ENCODE data around the gene KAZN.

Gene KAZN

DNA sequence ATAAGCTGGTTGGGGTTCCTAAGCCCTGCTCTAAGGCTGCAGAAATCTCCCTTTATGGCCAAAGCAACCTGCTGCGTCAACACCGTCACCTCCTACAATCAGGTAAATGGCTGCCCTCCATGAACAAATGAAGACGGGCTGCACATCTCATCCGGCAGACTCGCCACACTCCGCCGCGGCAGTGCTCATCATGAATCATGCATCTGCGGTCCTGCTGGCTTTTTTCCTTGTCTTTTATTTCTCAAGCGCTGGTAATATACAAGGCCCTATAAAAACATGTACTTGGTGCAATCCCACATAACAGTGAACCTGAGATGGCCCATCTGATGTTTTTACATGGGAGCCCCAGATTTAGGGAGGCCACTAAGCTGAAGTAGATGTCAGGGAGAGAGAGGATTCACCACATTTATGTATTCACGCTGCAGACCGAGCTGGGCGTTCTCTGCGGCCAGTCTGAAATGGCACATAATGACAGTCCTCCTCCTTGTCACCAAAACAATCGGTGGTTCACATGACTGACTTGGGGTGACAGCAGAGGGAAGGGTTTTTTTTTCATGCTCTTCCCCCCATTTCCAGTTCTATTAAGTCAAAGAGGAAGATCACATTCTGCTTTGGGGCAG, 91.6 kb downstream of the KAZN start:
- no peak overlapping the region for H3K4me3 ChIP-seq (ENCODE audit: low read length)
- DNase-seq (ENCODE audit: low read depth, low spot score): no peak

DNA sequence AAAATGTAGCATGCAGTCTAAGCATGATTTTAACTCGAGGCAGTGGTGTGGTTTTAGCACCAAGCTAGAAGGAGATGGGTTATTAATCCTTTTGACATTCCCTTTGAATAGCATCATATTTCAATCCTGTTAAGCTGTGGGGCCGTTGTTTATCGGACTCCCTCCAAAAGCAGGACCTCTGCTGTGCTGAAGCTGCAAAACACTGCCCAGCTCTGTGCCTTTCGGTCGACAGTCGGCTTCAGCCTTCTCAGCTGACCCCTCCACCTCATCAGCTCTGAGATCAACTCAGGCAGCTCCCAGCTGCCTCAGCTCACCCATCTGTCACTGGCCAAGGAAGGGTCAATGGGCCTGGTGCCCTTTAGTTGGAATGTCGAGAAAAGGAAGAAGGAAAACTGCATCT, 95.5 kb downstream of the KAZN start:
- no peak for DNase-seq (ENCODE audit: low read depth, low spot score)
- no peak overlapping the region for H3K4me3 ChIP-seq (ENCODE audit: low read length)

DNA sequence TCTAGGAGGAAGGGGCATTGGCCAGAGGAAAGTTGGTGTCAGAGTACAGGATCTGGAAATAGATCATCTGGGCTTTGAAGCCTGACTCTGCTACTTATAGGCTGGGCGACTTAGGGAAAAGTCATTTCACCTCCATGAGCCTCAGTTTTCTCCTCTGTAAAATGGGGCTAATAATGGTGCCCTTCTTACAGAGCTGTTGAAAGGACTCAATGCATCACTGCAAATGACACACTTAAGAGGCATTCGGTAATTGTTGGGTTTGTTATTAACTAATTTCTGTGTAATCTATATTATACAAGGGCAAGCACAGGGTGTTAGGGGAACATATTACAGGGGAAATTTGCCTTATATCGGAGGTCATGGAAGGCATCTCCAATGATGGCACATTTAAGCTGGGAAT, 96.1 kb downstream of the KAZN start:
- DNase-seq (ENCODE audit: low read depth, low spot score): no peak
- no peak overlapping the region for H3K4me3 ChIP-seq (ENCODE audit: low read length)

DNA sequence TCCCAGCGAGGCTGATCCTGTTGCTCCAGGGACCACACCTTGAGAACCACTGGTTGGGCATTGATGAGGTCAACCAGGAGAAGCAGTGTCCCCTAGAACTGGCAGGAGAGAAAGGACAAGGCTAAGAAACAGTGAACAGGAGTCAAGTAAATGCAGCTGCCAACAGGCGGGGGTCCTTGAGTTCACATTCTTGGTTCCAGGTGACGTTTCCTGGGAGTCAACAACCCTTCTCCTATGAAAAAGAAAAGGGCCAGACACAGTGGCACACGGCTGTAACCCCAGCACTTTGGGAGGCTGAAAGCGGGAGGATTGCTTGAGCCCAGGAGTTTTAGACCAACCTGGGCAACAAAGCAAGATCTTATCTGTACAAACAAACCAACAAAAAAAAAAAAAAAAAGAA, 98.3 kb downstream of the KAZN start:
- no peak for DNase-seq (ENCODE audit: low read depth, low spot score)
- H3K4me3 ChIP-seq (ENCODE audit: low read length): no peak overlapping the region

DNA sequence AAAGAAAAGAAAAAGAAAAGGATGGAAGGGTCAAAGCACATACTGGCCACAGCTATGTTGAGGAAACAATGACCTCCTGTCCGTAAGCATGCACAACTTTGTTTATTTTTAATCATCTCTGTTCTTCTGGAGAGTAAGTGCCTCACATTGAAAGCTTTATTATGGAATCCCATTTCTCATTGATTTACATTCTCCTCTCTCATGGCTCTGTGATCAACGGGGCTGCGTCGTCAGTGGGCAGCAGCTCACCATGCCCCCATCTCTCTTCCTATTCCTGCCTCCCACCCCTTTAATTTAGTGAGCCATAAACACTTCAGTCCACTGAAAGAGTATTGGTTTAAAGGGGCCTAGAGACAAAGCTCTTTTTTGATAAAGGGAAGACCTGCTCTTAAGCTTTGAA, 98.9 kb downstream of the KAZN start:
- no peak overlapping the region for H3K4me3 ChIP-seq (ENCODE audit: low read length)
- DNase-seq (ENCODE audit: low read depth, low spot score): no peak

DNA sequence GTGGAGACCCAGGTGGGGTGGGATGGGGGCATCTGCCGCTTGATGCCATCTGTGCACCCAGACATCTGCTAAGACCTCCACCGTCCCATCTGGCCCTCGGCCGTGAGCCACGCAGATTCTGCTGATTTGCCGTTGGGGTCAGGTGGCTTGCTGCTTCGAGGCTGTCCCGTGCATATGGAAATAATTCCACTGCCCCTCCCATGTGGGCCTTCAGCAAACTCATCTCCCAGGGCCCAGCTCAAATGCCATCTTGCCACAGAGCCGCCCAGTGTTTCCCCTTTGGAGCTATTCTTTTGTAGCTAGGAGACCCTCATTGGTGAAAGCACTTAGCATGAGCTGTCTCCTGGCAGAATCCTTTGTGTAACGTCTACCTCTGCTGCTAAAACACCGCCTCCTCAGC, 99.8 kb downstream of the KAZN start:
- DNase-seq (ENCODE audit: low read depth, low spot score): no peak

DNA sequence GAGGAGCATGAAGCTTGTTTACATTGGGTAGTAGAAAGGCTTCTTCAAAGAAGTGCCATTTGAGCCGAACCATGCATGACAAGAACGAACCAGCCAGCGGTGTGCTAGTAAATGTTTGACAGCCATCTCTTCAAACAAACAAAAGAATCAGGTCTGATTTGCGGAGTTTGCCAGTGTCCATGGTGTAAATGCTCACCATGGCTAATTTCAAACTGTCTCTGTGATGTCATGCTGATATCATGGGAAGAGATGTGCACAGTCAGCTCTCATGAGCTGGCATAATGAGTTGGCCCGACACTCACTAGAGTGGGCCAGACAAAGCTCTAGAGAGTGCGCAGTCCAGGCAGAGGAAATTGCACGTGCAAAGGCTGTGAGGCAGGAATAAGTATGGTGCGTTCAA, 101.1 kb downstream of the KAZN start:
- no peak for DNase-seq (ENCODE audit: low read depth, low spot score)
- no peak overlapping the region for H3K4me3 ChIP-seq (ENCODE audit: low read length)

More for the DNA sequence above, 99.8 kb downstream of the KAZN start:
- no peak overlapping the region for H3K4me3 ChIP-seq (ENCODE audit: low read length)

DNA sequence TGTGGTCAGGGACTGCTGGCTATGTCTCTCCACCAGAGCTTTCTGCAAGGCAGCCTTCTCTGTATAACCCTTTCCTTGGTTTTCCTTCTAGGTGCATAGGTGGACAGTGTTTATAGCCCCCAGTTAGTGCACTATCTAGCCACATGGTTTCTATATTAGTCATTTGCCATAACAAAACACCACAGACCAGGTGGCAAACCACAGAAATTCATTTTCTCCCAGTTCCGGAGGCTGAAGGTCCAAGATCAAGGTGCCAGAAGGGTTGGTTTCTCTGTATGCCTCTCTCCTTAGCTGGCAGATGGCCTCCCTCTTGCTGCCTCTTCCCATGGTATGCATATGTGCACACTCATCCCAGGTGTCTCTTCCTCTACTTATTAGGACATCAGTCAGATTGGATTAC, 106.4 kb downstream of the KAZN start:
- peak; percentile 16 for DNase-seq (ENCODE audit: low read depth, low spot score)
- H3K4me3 ChIP-seq (ENCODE audit: low read length): no peak overlapping the region

DNA sequence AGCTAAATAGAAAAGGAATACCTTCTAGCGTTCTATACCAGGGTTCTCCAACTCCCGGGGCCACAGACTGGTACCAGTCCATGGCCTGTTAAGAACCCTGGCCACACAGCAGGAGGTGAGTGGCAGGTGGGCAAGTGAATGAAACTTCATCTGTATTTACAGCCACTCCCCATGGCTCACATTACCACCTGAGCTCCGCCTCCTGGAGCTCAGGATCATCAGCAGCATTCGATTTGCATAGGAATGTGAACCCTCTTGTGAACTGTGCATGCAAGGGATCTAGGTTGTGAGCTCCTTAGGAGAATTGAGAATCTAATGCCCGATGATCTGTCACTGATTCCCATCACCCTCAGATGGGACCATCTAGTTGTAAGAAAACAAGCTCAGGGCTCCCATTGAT, 107.3 kb downstream of the KAZN start:
- DNase-seq (ENCODE audit: low read depth, low spot score): no peak
- H3K4me3 ChIP-seq (ENCODE audit: low read length): no peak overlapping the region

DNA sequence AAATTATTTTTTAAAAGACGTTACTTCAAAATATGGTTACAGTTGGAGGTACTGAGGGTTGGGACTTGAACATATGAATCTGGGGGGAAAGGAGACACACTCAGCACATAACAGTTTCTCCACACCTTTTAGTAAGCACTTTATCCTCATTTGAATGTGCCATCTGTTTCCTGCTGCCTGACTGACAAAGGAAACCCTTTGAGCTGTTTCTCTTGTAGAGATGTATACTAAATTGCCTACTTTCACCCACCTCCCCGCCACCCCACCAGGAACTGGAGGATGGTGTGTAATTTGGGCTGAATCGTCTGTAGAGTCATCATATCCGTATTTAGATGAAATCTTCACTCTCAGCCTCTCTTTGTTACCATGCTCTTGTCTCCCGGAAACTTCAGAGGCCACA, 108.1 kb downstream of the KAZN start:
- DNase-seq (ENCODE audit: low read depth, low spot score): peak; percentile 61
- no peak overlapping the region for H3K4me3 ChIP-seq (ENCODE audit: low read length)

DNA sequence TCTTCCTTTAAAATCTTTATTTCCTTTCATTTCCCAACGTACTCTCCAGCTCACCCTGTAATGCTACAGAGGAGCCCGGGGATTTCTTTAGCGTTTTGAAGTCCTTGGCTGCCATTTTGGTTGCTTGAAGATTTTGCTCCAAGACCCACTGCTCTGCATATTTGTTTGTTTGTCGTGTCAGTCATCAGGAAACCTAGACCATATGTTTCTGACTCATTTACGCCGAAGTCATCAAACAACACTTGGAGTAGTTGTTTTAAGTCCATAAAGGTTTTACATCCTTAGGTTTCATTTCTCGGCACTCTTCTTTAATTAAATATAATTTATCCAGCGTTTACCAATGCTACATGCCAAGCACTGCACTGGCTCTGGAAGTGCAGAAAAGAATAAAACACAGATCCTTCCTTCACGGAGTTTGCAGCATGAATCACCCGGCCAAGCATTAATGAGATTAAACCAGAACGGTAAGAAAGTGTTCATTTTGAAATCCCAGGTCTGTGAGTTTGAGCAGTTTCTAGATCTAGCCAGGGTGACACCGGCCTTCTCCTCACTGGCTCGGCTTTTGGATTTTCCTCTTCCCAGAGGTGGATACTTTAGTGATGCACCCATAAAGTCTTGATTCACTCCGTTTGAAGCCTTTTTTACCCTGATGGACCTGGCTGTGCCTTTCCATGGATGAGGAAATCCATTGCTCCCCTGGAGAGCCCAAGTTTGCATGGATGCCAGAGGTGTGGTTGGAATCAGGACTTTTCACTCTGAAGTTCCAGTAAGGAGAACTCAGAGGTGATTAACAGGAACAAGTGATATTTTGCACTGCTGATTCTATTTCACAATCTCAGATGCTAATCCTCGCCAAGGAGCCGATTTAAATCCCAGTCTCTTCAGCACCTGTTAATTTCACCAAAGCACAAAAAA, 109.3 kb downstream of the KAZN start:
- no peak overlapping the region for H3K4me3 ChIP-seq (ENCODE audit: low read length)
- no peak for DNase-seq (ENCODE audit: low read depth, low spot score)

DNA sequence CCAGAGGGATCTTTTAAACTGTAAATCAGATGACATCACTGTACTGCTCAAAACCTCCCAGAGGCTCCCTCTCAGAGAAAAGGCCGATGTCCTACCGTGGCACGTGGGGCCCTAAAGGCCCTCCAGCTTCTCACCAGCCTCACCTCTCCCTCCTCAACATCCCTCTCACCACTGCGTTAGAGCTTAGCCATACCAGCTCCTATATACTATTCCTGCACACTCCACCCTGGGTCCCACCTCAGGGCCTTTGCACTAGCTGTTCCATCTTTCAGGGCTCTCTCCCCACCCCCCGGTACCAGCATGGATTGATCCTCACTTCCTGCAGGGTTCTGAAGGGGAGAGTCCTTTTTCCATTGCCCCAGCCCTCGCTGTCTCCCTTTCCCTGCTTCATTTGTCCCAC, 111.8 kb downstream of the KAZN start:
- H3K4me3 ChIP-seq (ENCODE audit: low read length): no peak overlapping the region
- DNase-seq (ENCODE audit: low read depth, low spot score): no peak

DNA sequence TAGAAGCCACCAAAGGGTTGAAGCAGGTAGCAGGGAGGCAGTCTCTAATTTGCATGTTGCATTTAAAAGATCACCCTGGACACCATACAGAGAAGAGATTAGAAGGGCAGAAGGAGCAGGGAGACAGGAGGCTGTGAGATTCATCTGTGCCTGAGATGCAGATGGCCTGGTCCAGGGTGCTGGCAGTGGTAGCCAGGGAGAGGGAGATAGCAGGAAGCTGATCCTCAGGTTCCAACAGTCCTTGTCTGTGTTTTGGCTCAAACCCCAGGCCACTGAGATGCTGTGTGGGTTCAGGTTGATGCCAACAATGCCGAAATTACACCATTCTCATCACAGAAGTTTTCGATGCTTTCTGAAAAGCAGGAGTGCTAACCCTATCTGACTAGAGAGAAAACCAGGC, 113.7 kb downstream of the KAZN start:
- no peak for DNase-seq (ENCODE audit: low read depth, low spot score)
- no peak overlapping the region for H3K4me3 ChIP-seq (ENCODE audit: low read length)

DNA sequence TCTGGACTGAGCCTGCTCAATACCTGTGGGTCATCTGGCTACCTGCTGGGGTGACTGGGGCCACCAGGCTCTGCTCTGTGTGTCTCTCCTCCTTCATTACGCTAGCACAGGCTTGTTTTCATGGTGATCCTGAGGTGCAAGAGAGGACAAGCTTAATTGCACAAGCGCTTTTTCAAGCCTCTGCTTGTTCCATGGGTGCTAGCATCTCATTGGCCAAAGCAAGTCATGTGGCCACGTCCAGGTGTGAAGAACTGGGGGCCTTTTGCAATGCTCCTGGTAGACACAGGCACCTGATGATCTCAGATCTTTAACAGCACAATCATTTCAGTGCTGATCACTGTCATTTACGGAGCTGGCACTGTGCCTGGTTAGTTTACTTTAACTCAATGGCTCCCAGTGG, 114.6 kb downstream of the KAZN start:
- no peak overlapping the region for H3K4me3 ChIP-seq (ENCODE audit: low read length)
- no peak for DNase-seq (ENCODE audit: low read depth, low spot score)

DNA sequence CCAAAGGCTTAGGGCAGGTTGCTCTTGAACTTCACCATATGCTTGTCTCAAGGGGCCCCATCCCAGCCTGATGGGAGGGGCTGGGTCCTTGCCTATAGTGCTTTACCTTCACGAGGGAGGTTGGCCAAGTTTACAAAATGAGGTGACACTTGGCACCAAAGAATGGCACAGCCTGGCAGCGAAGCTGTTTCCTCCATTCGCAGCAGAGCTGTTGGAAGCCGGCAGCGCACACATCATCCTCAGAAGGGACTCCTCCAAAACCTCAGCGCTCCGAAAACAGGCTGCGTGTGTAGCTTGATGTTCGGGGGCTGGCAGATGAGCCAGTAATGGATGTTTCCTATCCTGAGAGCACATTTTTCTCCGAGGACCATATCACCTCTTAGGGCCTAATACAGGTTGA, 116.8 kb downstream of the KAZN start:
- no peak overlapping the region for H3K4me3 ChIP-seq (ENCODE audit: low read length)
- no peak for DNase-seq (ENCODE audit: low read depth, low spot score)

DNA sequence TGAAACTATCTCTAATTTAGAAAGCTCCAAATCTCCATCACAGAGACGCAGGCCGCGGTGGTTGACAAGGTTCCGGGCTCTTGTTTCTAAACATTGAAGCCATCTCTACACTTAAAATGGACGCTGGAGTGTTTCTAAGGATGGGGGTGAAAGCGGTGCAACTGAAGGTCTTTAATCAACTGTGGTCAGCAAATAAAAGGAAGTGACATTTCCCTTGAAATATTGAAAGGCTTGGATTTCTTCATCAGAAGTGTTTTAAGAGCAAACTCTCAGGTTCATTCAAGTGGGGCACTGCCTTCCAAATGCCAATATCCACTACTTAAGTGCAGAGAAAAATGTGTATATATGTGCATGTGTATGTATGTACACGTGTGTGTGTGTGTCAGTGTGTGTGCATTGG, 117.3 kb downstream of the KAZN start:
- H3K4me3 ChIP-seq (ENCODE audit: low read length): no peak overlapping the region
- DNase-seq (ENCODE audit: low read depth, low spot score): no peak

DNA sequence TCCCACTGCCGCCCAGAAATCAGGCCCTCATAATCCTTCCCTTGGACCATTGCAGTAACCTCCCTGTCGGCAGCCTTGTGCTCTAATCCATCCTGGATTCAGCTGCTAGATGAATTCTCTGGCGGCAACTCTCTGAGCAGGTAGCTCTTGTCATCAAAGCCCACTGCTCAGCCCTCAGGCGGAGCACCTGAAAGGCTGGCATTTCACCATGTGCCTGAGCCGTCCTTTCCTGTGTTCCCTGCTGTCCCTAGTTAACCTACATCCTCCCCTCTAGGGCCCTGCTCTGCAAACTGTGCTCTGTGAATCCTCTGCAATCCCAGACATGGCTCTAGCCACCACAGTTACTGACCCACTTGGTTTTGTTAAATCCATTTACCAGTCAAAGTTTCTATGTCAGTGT, 118.0 kb downstream of the KAZN start:
- no peak for DNase-seq (ENCODE audit: low read depth, low spot score)
- no peak overlapping the region for H3K4me3 ChIP-seq (ENCODE audit: low read length)

DNA sequence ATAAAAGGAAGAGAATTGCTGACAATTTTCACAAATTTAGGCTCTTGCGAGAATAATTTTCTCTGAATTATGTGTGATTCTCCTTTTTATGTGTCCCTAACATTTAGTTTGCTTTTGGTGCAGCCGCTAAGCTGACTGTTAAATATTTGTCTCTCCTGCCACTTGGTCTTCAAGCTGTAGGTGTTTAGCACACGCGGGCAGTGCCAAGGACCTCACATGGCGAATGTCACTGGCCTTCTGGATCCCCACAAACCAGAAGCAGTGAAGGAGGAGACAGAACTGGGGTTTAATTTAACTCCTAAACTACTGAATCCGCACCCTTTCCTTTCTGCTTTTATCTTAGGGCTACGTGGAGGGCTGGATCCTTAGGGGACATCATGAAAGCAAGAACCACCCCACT, 120.0 kb downstream of the KAZN start:
- no peak overlapping the region for H3K4me3 ChIP-seq (ENCODE audit: low read length)
- DNase-seq (ENCODE audit: low read depth, low spot score): no peak

DNA sequence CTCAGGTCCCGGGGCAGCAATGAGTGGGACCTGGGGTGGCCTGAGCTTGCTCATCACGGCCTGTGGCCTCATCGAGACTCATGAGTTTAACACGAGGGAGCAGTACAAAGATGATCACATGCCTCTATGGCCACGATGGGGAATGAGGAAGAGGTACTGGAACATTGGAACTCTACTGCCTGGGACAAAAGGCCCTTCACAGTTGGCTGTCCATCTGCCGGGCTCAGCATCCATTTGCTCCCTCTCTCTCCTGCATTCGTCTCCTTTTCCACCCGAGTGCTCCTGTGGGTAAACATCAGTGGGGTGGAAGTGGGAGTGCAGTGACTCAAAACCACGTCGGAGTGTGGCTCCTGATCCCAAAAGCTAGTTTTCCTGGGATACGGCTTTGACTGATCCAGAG, 124.9 kb downstream of the KAZN start:
- no peak overlapping the region for H3K4me3 ChIP-seq (ENCODE audit: low read length)
- no peak for DNase-seq (ENCODE audit: low read depth, low spot score)

DNA sequence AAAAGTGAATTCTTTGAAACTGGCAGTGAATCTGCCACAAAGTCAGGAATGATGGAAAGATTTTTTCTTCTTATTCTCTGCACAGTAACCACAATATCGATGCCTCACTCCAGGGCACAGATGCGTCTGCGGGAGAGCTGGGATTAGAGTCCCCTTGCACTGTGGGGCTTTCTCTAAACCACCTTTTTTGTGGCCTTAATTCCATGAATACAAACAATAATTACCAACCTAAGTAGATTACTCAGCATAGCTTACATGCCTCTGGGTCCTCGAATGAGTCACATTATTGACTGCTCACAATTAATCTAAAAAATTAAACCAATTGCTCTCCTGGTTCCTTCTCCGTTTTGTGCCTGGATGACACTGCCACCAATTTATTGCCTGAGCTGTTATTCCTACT, 125.8 kb downstream of the KAZN start:
- no peak overlapping the region for H3K4me3 ChIP-seq (ENCODE audit: low read length)
- DNase-seq (ENCODE audit: low read depth, low spot score): no peak

DNA sequence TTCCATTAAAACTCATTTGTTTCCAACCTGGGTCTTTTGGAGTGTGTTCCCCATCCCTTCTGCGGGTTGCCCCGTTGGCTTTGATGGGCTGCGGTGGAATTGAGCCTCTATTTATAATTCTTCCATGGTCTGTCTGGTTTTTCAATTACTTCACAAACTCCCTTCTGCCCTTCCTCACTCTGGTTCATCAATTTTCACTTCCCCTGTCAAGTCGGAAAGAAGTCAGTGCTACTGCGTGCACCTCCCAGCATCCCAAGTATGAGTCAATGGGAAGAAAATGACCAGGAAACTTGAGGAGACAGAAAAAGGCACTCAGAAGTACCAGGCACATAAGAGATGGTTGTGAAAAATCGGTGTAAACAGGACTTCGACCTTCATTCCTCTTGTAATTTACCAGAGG, 126.2 kb downstream of the KAZN start:
- DNase-seq (ENCODE audit: low read depth, low spot score): no peak
- H3K4me3 ChIP-seq (ENCODE audit: low read length): no peak overlapping the region
